GOT3 (cell line): ENCODE results near the gene IL2RG.

ENCODE experiments used
- DNase-seq: peaks from one replicate; lab custom pipeline; 2025; ENCODE audit warnings: mixed read lengths; lab: John Stamatoyannopoulos, UW

Gene IL2RG

DNA sequence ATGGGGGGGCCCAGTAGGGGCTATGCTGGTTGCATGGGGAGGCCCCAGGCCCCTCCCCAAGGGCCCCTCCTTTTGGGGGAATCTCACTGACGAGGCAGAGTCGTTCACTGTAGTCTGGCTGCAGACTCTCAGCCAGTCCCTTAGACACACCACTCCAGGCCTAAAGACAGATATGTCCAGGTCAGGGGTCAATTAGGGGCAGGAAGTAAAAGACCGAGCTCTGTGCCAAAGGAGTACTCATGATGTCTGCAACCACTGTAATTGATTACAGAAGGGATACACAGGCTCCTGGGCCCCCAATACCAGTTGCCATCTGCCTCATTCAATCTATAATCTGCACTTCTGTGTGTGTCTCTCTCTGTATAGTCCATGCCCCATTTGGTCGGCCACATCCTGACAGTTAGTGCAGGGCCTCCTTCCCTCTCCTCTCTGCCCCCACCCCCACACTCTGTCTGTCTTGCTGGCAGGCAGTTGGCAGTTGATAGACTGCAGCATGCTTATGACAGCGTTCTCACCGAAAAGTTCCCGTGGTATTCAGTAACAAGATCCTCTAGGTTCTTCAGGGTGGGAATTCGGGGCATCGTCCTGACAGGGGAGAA lies 3.5 kb downstream of the IL2RG start:
- DNase-seq, result no peak

DNA sequence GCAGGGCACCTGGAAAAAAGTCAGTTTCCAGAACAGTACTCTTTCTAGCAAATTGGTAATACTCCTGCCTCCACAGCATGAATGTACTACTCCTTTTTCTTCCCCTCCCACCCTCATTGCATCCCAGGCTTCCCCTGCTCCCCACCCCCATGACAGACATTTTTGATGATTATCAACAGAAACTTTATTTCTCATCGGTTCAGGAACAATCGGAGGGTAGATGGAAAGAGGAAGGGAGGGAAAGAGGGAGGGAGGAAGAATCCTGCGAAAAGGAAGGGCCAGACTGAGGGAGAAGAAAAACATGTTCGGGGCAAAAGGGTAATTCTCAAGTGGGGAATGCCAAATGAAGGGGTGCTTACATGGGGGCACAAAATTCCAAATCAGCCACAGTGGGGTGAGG lies 4.1 kb downstream of the IL2RG start:
- DNase-seq, result no peak

DNA sequence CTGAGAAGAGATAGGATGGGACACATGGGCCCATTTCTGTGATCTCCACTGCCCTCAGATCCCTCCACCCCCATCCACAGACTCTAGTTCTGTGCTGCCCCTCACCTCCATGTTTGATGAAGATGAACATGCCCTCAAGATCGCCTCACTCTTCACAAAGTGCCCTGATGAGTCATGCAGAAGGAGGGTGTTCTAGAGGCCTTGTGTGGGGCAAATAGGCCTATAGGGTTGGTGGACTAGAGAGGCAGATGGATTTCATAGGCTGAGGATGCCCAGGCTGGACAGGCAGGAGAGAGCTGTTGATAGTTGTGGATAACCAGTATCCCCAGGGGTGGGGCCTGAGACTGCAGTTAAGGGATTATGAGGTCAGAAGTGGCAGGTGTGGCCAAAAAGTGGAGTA lies 5.0 kb downstream of the IL2RG start, which contains the start of gene CXorf65:
Gene CXorf65, minus strand, starts transcription at position 314 of the 400 bp plus-strand sequence. Its CDS starts 184 bp downstream, at position 130.
- DNase-seq, result no peak

DNA sequence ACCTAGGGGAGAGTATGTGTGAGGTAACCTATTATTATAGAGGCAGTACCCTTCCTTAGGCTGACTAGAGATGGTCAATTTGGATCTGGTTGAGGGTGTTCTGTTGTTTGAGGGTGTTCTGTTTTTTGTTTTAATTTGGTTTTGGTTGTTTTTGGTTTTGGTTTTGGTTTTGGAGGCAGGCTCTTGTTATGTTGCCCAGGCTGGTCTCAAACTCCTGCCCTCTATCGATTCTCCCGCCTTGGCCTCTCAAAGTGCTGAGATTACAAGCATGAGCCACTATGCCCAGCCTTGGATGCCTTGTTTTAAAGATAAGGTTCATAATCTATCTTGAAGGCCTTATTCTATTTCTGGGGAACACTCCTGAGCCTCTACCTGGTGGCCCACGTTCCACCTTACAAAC lies 5.7 kb downstream of the IL2RG start:
- no peak for DNase-seq

DNA sequence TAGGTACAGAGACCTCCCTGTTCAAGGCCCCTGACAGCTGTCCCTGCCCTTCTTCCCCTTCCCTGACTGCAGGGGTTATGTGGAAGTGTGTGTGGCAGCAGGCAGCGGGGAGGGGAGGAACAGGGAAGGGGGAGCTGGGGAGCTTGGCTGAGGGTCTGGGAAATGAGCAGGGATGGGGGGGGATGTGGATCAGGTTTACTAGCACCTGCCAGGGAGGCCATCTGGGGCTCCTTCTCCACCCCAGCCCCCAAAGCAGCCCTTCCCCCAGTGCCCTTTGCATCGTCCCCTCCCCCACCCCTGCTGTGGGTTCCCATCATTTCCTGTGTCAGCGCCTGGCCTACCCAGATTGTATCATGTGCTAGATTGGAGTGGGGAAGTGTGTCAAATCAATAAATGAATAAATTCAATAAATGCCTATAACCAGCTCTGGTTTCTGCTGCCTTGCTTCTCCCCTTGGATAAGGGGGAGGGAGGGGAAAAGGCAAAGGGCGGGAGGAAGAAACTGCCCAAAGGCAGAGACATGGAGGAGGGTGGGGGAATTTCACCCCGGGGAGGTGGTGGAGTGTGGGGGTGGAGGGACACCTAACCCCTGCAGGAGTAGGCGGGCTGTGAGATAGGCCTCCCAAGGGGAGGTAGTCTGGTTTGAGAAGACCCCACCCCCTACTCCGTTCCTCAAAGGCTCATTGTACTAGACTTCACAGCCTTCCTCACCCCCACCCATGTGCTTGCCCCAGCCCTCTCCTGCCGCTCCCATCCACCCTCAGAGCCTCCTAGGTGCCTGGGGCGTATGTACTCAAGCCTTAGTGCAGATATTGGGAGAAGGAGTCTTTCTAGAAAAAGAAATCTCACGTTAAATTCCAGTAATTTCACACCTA lies 8.0 kb downstream of the IL2RG start:
- DNase-seq, result no peak

DNA sequence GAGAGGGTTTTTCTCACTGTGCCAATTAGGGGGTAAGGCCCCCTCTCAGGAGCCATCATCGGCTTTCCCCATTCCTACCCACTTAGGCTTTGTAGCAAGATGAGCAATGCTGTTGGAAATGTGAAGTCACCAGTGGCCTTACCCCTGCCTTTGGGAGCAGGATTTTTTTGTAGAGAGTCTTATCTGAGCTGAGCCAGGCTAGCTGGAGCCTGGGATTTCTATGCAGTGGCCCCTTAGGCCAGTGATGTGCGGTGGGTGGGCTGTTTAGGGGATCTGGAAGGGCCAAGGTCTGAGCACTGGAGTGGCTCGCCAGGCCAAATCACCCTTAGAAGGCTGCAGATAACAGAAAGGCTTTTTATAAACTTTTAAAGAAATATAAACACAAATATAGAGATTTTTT lies 9.1 kb downstream of the IL2RG start:
- no peak for DNase-seq

DNA sequence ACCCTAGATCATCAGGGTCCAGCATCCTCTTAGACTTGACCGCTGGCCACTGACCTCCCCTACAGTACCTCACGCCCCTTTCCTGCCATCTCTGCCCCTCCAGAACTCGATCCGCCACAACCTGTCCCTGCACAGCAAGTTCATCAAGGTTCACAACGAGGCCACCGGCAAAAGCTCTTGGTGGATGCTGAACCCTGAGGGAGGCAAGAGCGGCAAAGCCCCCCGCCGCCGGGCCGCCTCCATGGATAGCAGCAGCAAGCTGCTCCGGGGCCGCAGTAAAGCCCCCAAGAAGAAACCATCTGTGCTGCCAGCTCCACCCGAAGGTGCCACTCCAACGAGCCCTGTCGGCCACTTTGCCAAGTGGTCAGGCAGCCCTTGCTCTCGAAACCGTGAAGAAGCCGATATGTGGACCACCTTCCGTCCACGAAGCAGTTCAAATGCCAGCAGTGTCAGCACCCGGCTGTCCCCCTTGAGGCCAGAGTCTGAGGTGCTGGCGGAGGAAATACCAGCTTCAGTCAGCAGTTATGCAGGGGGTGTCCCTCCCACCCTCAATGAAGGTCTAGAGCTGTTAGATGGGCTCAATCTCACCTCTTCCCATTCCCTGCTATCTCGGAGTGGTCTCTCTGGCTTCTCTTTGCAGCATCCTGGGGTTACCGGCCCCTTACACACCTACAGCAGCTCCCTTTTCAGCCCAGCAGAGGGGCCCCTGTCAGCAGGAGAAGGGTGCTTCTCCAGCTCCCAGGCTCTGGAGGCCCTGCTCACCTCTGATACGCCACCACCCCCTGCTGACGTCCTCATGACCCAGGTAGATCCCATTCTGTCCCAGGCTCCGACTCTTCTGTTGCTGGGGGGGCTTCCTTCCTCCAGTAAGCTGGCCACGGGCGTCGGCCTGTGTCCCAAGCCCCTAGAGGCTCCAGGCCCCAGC lies 10.5 kb downstream of the IL2RG start:
- no peak for DNase-seq

DNA sequence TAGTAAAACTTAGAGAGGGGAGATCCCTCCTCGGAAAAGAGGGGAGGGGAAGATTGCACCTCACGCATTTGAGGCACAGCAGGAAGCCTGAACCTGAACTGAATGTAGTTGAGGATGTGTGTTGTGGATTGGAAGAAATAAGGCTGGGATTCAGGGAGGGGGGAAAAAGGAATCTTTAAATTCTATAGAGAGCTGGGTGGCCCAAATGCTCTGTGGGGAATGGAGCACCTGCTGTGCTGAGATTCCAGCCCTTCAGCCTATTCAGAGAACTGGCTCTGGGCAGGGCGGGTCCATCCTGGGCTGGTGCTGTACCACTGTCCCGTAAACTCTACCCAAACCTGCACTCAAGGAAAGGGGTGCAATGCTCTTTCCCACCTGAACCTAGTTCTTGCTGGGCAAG lies 11.6 kb downstream of the IL2RG start:
- DNase-seq, result no peak

DNA sequence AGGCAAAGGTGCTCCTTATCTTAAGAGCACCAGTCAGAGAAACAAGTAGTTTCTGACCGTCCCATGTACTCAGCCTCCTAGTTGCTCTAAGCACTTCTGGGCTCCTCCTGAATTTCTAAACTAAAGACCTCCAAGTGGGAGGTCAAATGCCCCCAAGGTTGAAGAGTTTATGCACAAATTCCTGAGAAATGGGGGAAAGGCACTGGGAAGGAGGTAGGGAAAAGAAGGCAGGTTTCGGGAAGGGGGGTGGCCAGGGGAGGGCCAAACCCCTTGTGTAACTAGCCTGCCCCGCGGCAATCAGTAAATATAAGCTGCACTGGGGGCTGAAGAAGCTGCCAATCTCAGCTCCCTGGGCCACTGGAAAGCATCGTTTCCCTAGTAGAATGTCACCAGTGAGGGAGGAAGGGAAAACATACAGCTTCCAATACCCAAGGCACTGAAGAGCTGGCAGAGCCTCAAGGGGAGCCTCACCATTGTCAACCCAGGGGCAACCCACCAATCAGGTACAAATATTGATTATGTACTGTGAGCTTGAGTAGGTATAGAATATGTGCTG lies 12.3 kb downstream of the IL2RG start:
- no peak for DNase-seq

DNA sequence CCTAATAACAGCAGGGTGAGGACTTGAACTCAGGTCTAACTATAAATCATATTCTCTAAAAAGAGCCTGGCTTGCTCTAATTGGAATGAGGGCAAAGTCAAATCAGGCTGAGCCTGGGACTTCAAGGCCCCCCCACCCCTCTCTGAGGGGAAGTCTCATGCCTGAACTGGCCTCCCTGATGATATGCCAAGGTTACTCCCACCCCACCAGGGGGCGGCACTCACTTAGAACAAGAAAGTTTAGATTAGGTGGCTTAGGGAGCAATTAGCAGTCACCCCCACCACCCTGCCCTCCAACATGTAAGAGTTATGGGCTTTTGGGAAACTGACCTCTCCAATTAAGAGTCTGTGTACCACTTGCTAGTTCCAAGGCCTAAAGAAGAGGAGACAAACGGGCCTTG lies 13.1 kb downstream of the IL2RG start:
- no peak for DNase-seq

DNA sequence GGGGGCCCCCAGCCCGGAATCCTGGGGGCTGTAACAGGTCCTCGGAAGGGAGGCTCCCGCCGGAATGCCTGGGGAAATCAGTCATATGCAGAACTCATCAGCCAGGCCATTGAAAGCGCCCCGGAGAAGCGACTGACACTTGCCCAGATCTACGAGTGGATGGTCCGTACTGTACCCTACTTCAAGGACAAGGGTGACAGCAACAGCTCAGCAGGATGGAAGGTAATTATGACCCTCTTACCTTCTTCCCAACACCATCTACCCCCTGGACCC lies 14.7 kb downstream of the IL2RG start:
- DNase-seq, result no peak

DNA sequence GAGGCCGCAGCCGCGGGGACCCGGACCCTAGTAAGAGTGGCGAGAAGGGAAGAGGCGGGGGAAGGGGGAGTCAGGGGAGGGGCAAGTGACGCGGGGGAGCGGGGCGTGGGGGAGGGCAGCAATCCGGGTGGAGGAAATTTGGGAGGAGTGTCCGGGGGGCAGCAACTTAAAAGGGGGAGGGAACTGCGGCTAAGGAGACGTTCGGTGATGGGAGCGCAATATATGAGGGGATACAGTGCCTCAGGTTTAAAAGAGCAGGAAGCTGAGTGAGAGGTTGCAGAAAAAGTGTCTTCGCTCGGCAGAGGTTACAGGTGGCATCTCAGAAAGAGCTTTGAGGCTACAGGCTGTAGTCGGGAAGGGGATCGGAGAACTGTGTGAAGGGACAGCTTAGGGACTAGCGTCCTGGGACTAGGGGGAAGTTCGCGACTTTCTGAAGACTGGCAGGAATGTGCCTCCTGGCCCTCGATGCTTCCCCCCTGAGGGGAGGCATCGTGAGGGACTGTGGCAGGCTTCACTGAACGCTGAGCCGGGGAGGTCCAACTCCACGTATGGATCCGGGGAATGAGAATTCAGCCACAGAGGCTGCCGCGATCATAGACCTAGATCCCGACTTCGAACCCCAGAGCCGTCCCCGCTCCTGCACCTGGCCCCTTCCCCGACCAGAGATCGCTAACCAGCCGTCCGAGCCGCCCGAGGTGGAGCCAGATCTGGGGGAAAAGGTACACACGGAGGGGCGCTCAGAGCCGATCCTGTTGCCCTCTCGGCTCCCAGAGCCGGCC lies 15.2 kb downstream of the IL2RG start:
- DNase-seq, result no peak

DNA sequence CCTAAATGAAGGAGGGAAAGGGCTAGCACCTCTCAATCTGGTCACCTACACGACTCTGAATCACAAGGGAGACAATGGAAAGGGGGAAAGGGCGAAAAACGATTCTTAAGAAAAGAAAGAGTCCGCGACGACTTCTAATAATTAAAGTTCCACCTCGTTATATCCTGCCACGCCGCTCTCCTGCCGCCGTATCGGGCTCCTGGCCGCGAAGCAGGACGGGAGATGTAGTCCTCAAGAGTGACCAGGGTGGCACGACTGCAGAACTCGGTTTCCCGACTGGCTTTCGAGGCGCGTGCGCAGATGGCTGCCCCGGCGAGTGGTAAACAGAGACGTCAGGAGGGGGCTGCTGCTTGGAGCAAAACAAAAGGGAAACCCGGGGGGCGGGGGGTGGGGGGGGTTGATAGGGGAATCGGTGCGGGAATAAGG lies 15.8 kb downstream of the IL2RG start, which contains the start of gene FOXO4:
Gene FOXO4, plus strand, starts transcription at position 297 of the 426 bp plus-strand sequence. CDS start 678 bp downstream, outside the sequence.
- DNase-seq, result peak; percentile 16

DNA sequence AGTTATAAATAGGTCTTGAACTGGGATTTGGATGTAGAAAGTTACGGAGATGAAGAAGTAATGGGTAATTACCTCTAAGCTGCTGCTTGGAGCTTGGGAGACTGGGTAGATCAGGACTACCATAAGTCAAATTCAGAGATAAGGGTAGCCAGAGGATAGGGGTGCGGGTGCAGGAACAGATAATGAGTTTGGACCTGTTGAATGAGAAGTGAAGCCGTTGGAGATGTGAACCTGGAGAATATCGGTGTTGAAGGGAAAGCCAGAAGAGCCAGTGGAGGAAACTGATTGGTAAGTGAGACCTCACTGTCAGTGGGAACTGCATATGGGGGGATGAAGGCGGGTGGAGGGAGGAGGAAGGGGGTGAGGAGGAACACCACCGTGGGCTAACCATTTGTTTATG lies 16.3 kb downstream of the IL2RG start:
- DNase-seq, result no peak

DNA sequence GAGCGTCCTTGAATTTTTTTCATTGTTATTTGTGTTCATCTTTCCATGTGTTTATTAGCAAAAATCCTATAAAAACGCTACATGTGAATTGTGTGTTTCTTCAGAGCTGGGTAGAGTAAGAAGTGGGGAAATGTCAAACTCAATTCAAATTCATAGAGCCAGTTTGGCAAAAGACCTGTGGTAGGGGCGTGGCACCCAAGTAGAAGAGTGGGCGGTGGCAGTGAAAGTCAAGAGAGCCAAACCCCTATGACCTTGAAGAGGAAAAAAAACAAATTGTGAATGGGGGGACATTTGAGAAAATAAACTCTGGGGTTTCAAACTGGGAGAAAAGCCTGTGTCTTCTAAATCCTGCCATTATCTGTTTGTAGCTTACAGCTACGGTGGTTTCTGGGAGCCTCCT lies 20.1 kb downstream of the IL2RG start:
- no peak for DNase-seq

DNA sequence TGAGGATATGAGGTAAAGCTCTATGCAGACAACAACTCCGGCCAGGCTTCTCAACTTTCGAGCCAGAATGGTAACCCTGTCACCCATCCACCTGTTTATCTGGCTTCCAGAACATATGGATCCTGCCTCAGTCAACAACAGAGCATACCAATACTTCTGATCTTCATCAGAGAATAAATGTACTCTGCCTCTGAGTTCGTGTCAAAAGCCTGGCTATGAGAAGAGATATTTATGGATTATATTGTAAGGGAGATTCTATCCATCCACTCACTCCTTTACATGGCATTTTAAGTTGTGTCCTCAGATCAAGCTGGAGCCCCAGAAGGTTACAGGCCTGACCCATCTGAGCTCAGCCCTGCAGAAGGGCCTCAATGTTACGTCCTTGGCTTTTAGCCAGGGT lies 25.5 kb downstream of the IL2RG start:
- DNase-seq, result no peak

DNA sequence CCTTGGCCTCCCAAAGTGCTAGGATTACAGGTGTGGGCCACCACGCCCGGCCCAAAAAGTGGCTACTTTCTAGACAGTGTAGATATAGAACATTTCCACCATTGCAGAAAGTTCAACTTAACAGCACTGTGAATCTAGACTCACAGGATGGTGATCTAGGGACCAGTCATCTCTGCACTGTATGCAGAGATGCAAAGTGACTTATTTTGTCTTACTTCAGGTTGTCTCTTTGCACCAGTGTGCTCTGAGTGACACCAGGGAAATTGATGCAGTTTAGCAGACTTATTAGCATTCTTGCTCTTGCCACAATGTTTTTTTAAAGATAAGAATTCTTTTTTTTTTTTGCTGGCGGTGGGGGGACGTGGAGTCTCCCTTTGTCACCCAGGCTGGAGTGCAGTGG lies 28.6 kb downstream of the IL2RG start:
- DNase-seq, result no peak

DNA sequence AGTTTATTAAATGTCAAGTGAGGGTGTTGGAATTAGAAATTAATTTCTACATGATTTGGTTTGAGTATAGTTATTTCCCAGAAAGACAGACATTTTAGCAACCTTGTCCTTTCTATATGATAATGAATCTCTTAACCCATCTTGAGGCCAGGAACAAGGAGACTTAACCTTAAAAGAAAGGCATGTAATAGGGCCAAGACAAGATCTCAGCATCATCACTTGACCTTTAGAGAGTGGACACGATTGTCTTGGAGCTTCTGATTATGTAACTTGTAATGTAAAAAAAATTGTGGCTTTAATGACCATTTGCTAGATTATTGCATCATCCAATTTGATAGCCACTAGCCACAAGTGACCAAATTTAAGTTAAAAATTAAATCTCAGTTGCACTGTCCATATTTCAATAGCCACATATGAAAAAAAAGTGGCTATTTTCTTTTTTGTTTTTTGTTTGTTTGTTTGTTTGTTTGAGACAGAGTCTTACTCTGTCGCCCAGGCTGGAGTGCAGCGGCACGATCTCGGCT lies 29.2 kb downstream of the IL2RG start:
- no peak for DNase-seq

DNA sequence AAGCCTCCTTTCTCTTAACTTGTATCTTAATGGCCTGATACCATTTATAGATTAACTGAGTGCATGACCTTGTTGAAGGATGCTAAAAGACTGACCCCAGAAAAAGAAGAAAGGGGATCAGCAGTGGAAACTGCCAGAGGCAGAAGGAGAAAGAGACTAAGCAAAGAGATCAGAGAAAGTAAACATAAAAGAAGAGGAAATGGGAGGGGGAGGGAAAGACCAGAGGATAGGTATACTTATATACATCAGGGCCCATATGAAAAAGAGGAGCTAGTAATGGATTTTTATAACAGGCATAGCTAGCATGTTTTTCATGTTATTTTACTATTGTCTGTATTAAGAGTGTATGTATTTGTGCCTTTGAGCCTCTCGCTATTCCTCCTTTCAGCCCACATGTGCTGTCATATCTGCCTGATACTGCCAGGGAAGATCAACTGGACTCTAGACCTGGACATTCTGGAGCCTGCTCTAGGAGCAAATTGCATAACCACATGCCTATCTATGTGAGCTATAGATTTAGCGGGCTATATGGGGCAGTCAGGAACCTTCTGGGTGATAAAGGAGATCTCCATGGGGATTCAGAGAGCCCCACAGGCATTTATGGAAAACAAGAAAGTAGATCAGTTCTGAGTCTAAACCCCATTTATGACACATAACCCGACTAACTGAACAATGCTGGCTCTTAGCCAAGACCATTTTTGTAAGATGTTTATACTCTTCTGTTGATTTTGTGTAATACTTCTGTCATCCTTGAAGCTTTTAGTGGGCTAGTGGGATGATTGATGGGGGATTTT lies 29.9 kb downstream of the IL2RG start:
- DNase-seq, result no peak

DNA sequence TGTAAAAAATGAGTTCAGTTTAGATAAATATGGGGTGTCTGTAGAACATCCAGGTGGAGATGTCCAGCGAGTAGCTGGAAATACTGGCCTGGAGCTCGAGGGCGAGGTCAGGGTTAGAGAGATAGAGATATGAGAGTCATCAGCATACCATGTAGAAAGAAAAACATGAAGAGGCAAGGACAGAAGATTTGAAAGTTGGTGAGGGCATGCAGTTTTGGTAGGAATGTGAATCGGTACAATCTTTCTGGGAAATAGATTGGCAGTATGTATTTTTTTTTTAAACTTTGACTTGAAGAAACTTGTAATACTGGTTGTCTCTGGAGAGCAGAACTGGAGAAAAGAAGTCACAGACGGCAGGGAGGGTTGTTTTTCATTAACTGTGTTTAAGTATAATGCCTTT lies 40.8 kb downstream of the IL2RG start:
- no peak for DNase-seq
